Brain microvascular endothelial cell (primary cell): ENCODE results near the gene SAMMSON.

Experiments
- DNase-seq: peaks from one replicate; pipeline ENCODE4 v3.0.0-alpha.2; 2020
- H3K27ac ChIP-seq: fragments of 250-450 bp; sonication (Bioruptor Pico); 2 replicates; pipeline ENCODE4 v1.5.1; 2020; ENCODE audit warnings: mild to moderate bottlenecking, moderate library complexity
- H3K27me3 ChIP-seq: fragments of 250-450 bp; sonication (Bioruptor Pico); replicated peaks from 2 replicates; pipeline ENCODE4 v1.5.1; 2020; ENCODE audit warnings: mild to moderate bottlenecking
- H3K36me3 ChIP-seq: fragments of 250-450 bp; sonication (Bioruptor Pico); replicated peaks from 2 replicates; pipeline ENCODE4 v1.5.1; 2020; ENCODE audit warnings: mild to moderate bottlenecking
- H3K4me3 ChIP-seq: 2 replicates; pipeline ENCODE4 v1.5.1; 2011; ENCODE audit warnings: low read depth, mild to moderate bottlenecking, control low read depth, low read length, moderate library complexity
- CTCF ChIP-seq: IDR thresholded peaks from 2 replicates; pipeline ENCODE4 v1.5.1; 2011; ENCODE audit warnings: low read depth, mild to moderate bottlenecking, moderate library complexity, low read length, control low read depth, inconsistent platforms; ENCODE audit errors: missing control alignments
- in situ Hi-C: cut with HindIII; loops from 2 replicates; pipeline ENCODE4 v1.10.0; 2017; ENCODE audit warnings: low sequenced_read_pairs, low pct_ligation_motif_present

The SAMMSON gene

GRCh38 chr3:69999140-70000027 lies at the start of gene SAMMSON:
SAMMSON (plus strand) TSS chr3:69999733.
- Histone ChIP-seq H3K27ac (peak within 1 kb of the TSS; percentile 67), H3K4me3 (peak within 1 kb of the TSS; percentile 42), H3K36me3 (no peaks in the 10 kb centered on the region), H3K27me3 (no peaks in the 10 kb centered on the region)
- in situ Hi-C loops = no loop called here
- TF ChIP-seq CTCF = no peak
- peak; percentile 39 for DNase-seq

- DNase-seq = no peak
- no peaks in the 10 kb centered on the region for H3K36me3 ChIP-seq
- no peak overlapping the region for H3K4me3 ChIP-seq
- H3K27me3 ChIP-seq = no peaks in the 10 kb centered on the region
- no peak for TF ChIP-seq CTCF
- in situ Hi-C loops = no loop called here
- no peak overlapping the region for H3K27ac ChIP-seq
Measured at GRCh38 chr3:69951616-69952015, 47.9 kb upstream of the SAMMSON start.

GRCh38 chr3:69959581-69959980 lies 40.0 kb upstream of the SAMMSON start:
- in situ Hi-C loops = no loop called here
- no peak for DNase-seq
- H3K4me3 ChIP-seq = no peak overlapping the region
- H3K36me3 ChIP-seq = no peaks in the 10 kb centered on the region
- no peak overlapping the region for H3K27ac ChIP-seq
- H3K27me3 ChIP-seq = no peaks in the 10 kb centered on the region
- TF ChIP-seq CTCF = no peak

- H3K36me3 ChIP-seq = no peaks in the 10 kb centered on the region
- TF ChIP-seq CTCF = no peak
Measured at GRCh38 chr3:69961706-69962439, 37.7 kb upstream of the SAMMSON start.

GRCh38 chr3:69963643-69964042 lies 35.9 kb upstream of the SAMMSON start:
- H3K4me3 ChIP-seq = no peak overlapping the region
- H3K27ac ChIP-seq = no peak overlapping the region
- in situ Hi-C loops = no loop called here
- no peaks in the 10 kb centered on the region for H3K27me3 ChIP-seq
- TF ChIP-seq CTCF = no peak
- H3K36me3 ChIP-seq = no peaks in the 10 kb centered on the region
- DNase-seq = no peak

More at GRCh38 chr3:69961706-69962439, 37.7 kb upstream of the SAMMSON start:
- Histone ChIP-seq H3K4me3 (no peak overlapping the region), H3K27ac (no peak overlapping the region), H3K27me3 (no peaks in the 10 kb centered on the region)
- DNase-seq = no peak
- in situ Hi-C loops = no loop called here
